ENCODE measurements around the gene CYP4F22. TPM values are rescaled to one million over a fixed set of nuclear protein-coding genes. Genes with fewer than 3 reads are reported as not detected.

CYP4F22 gene
- total RNA-seq, 1 experiment from 2014 or later = not detected

DNA sequence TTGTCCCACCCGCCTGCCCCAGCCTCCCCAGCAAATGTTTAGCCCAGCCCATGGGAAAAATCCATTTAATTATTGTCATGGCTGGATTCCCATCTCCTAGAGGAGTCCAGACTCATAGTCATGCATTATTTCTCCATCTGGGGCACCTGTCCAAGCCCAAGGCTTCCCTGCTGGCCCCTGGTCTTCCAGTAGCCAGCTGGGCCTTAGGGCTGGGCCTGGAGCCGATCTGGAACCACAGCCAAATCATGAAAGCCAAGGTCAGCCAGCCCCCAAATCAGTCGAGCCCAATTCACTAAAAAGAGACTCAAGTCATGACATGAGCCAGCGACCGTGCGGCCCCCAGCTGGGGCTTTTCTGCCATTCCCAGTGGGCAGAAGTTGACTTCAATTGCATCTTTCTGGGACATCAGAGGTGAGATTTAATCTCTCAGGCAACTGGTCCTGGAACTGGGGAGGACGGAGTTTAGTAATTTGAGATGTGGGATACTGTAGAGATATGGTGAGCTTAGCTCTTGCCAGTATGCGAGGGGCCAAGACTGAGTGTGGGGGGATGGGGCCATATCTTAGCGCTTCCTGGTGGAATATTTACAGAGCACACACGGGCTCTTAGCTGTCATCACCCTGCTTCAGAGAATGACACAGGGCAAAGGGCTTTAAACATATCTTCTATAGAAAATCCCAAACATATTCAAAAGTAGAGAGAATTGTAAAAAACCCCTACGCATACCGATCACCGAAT, 19.7 kb upstream of the CYP4F22 start:
- CTCF ChIA-PET = no interaction called here
- no peaks in the 10 kb centered on the region for H3K4me1 ChIP-seq
- H3K4me1 Mint-ChIP-seq (ENCODE audit: low read depth, unreplicated experiment) = peaks cover 7% of the 10 kb centered on the region

DNA sequence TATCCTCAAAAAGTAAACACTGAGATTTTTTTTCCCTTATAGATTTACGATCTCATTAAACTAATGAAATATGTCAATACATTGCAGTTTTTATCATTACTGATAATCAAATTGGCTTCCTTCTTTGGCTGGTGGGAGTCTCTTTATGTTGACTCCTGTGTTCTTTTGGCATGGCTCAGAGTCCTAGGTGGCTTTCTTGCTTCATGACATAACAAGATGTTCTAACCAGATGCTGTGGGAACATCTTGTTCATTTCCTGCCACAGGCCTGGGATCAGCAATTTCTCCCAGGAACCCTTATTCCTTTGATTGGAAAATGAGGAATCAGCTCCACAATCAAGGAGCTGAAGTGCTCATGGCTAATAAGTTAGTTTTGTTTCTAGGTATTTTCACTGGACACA, 13.2 kb upstream of the CYP4F22 start:
- intact Hi-C loops (cut with micrococcal nuclease; ENCODE audit: unreplicated experiment) = no loop called here
- ChIA-PET CTCF (no interaction called here), POLR2A (no interaction called here)
- DNase-seq = no peak
- Mint-ChIP-seq H3K27ac (ENCODE audit: unreplicated experiment) (no peak overlapping the region), H3K4me3 (ENCODE audit: unreplicated experiment) (no peak overlapping the region), H3K27me3 (ENCODE audit: insufficient read depth, unreplicated experiment) (peaks cover 6% of the 10 kb centered on the region), H3K4me1 (ENCODE audit: low read depth, unreplicated experiment) (peaks cover 17% of the 10 kb centered on the region), H3K36me3 (ENCODE audit: insufficient read depth, unreplicated experiment) (no peaks in the 10 kb centered on the region), H3K9me3 (ENCODE audit: unreplicated experiment) (no peaks in the 10 kb centered on the region)
- TF ChIP-seq, protein P1, sequence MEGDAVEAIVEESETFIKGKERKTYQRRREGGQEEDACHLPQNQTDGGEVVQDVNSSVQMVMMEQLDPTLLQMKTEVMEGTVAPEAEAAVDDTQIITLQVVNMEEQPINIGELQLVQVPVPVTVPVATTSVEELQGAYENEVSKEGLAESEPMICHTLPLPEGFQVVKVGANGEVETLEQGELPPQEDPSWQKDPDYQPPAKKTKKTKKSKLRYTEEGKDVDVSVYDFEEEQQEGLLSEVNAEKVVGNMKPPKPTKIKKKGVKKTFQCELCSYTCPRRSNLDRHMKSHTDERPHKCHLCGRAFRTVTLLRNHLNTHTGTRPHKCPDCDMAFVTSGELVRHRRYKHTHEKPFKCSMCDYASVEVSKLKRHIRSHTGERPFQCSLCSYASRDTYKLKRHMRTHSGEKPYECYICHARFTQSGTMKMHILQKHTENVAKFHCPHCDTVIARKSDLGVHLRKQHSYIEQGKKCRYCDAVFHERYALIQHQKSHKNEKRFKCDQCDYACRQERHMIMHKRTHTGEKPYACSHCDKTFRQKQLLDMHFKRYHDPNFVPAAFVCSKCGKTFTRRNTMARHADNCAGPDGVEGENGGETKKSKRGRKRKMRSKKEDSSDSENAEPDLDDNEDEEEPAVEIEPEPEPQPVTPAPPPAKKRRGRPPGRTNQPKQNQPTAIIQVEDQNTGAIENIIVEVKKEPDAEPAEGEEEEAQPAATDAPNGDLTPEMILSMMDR (IDR thresholded peaks at IDR 0.05; ENCODE audit: insufficient read depth in 1 of 2, low read depth in 1 of 2, low read length in 1 of 2, severe bottlenecking in 1 of 2, unreplicated experiment in 1 of 2) = no peak
- BruUV-seq (replicated peaks) = no TSS peak
- Histone ChIP-seq H3K4me1 (no peaks in the 10 kb centered on the region), H3K36me3 (ENCODE audit: control insufficient read depth, insufficient read depth, low read length) (no peaks in the 10 kb centered on the region), H3K4me3 (ENCODE audit: low read depth, low read length) (no peak overlapping the region), H3K27me3 (replicated peaks; ENCODE audit: control insufficient read depth, insufficient read depth, low read length) (no peaks in the 10 kb centered on the region), H3K9me3 (no peaks in the 10 kb centered on the region)

More for the DNA sequence above, 19.7 kb upstream of the CYP4F22 start:
- Mint-ChIP-seq H3K9me3 (ENCODE audit: unreplicated experiment) (no peaks in the 10 kb centered on the region), H3K27ac (ENCODE audit: unreplicated experiment) (no peak overlapping the region), H3K4me3 (ENCODE audit: unreplicated experiment) (no peak overlapping the region), H3K36me3 (ENCODE audit: insufficient read depth, unreplicated experiment) (no peaks in the 10 kb centered on the region), H3K27me3 (ENCODE audit: insufficient read depth, unreplicated experiment) (peaks cover 4% of the 10 kb centered on the region)
- BruUV-seq (replicated peaks) = no TSS peak
- Histone ChIP-seq H3K4me3 (ENCODE audit: low read depth, low read length) (no peak overlapping the region), H3K27me3 (replicated peaks; ENCODE audit: control insufficient read depth, insufficient read depth, low read length) (no peaks in the 10 kb centered on the region), H3K9me3 (no peaks in the 10 kb centered on the region), H3K36me3 (ENCODE audit: control insufficient read depth, insufficient read depth, low read length) (no peaks in the 10 kb centered on the region)
- POLR2A ChIA-PET = no interaction called here
- DNase-seq = no peak
- intact Hi-C loops (cut with micrococcal nuclease; ENCODE audit: unreplicated experiment) = no loop called here
- TF ChIP-seq, protein P1 (IDR thresholded peaks at IDR 0.05; ENCODE audit: insufficient read depth in 1 of 2, low read depth in 1 of 2, low read length in 1 of 2, severe bottlenecking in 1 of 2, unreplicated experiment in 1 of 2) = no peak

DNA sequence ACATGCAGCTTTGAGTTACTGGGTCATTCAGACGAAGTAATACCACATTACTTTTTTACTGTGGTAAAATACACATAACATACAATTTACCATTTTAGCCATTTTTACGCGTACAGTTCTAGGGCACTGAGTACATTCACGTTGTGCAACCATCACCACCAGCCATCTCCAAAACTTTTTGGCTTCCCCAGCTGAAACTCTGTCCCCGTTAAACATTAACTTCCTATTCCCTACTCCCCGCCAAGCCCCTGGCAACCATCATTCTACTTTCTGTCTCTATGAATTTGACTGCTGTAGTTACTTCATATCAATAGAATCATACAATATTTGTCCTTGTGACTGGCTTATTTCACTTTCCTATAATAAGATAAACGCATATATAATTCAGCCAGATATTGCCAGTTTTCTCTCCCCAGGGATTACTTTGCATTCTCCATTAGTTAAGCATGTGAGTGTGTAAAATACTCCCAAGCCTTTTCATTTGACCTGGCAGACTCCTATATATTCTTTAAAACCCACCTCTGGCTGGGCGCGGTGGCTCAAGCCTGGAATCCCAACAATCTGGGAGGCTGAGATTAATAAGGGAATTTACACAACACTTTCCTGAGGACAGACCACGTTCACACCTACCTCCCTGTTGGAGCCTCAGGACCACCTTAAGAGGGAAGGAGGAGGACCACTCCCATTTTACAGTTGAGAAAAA, 10.0 kb upstream of the CYP4F22 start:
- Mint-ChIP-seq H3K4me3 (ENCODE audit: unreplicated experiment) (no peak overlapping the region), H3K36me3 (ENCODE audit: insufficient read depth, unreplicated experiment) (no peaks in the 10 kb centered on the region), H3K9me3 (ENCODE audit: unreplicated experiment) (no peaks in the 10 kb centered on the region), H3K27me3 (ENCODE audit: insufficient read depth, unreplicated experiment) (peaks cover 17% of the 10 kb centered on the region), H3K4me1 (ENCODE audit: low read depth, unreplicated experiment) (peaks cover 17% of the 10 kb centered on the region), H3K27ac (ENCODE audit: unreplicated experiment) (no peak overlapping the region)
- no peak for DNase-seq
- TF ChIP-seq, protein P1 (IDR thresholded peaks at IDR 0.05; ENCODE audit: insufficient read depth in 1 of 2, low read depth in 1 of 2, low read length in 1 of 2, severe bottlenecking in 1 of 2, unreplicated experiment in 1 of 2) = no peak
- ChIA-PET POLR2A (no interaction called here), CTCF (no interaction called here)
- Histone ChIP-seq H3K9me3 (no peaks in the 10 kb centered on the region), H3K27me3 (replicated peaks; ENCODE audit: control insufficient read depth, insufficient read depth, low read length) (no peaks in the 10 kb centered on the region), H3K4me1 (no peaks in the 10 kb centered on the region), H3K4me3 (ENCODE audit: low read depth, low read length) (no peak overlapping the region), H3K36me3 (ENCODE audit: control insufficient read depth, insufficient read depth, low read length) (no peaks in the 10 kb centered on the region)
- intact Hi-C loops (cut with micrococcal nuclease; ENCODE audit: unreplicated experiment) = no loop called here
- no TSS peak for BruUV-seq (replicated peaks)
